Fibroblast of skin of scalp (primary cell): Measurements from ENCODE around the gene PTPRN2.
"Not testable (repeated sequence)": the region's sequence is repeated elsewhere in the genome, so short reads cannot be mapped to it uniquely, and the experiment has no call there.

Experiments used
- DNase-seq: peaks from one replicate; pipeline ENCODE4 v3.0.0-alpha.2; 2013

The PTPRN2 gene

GRCh38 chr7:157498657-157499056 lies 1089.0 kb downstream of the PTPRN2 start:
- no peak for DNase-seq

DNA sequence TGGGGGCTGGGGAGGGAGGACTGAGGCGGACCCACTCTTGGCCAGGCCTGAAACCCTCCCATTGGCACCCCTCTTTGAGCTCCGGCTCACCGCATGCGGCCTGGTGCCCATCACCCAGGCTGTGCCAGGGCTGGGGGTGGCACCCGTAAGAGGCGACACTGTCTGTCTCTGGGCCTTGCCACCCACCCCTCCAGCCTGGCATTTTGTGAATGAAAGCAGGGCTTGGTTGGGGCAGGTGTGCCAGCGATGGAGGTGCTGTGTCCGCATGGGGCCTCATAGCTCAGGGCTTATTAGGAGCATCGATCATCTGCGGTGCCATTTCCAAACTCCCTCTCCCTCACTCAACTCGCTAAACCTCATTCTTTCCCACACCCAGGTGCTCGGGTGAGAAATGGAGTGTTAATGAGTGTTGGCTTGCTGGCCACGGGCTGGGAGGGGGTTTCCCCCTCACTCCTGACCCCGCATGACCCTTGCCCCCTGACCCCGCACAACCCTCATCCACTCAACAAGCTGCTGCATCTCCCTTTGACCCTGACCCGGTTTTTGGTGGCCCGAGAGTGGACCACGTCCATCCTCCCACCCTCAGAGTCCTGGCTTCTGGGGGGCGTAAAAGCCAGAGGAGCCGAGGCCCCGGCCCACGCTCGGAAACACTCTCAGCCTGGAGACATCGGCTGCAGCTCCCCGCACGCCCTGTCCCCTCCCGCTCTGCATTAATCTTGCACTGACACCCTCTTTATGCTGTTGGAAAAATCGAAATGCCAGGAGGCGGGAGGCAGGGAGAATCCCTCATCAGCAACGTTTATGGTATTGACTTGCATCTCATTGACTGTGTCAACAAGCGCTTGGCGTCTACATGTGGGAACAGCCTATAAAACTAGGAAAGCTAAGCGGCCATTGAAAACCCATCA lies 1089.6 kb downstream of the PTPRN2 start:
- no peak for DNase-seq

DNA sequence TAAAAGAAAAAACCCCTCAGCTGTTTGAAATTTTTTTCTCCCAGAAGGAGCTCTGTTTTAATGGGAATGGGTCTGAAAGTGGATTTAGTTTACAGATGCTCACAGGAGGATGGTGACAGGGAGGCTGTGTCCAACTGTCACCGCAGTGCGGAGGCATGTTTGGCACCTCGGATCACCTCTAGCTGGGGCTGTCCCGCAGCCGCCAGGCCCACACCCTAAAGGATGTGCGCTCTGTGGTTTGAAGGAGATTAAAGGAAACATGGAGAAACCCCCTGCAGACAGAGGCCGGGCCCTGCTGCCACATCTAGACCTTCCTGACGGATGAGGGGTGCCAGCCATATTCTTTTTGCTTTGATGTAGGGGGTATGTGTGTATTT lies 1090.3 kb downstream of the PTPRN2 start:
- no peak for DNase-seq

- DNase-seq: no peak
Observed at GRCh38 chr7:157496416-157497275, 1091.0 kb downstream of the PTPRN2 start.

DNA sequence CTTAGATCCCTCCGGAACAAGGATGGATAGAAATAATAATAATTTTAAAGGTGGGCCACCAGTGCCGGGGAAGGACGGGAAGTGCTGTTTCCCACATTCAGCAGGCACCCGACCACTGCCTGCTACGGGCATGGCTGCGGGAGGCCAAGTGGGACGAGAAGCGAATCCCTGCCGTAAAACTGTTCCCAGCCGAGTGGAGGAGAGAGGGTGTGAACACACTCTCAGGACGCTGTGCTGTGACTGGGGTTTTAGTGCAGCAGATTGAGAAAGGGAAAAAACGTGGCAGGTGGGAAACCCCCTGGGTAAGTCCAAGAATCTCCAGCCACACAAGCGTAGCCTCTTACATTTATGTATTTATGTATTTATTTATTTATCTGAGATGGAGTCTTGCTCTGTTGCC lies 1092.0 kb downstream of the PTPRN2 start:
- DNase-seq: no peak

DNA sequence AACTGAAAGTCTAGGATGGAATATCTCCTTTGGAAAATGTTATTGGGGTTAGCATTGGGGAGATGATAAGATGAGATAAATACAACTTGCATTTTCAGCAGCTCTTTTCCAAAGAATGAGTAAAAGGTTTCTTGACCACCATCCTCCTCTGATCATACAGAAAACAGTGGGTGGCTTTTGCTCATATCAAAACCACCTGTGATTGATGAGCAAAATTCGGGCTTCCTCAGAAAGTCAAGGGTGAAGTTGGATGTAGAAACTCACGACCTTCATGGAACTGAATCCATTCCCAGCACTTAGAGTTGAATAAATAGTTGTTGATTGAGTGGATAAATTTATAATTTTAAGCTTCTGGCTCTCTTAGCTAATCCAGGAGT lies 1092.5 kb downstream of the PTPRN2 start:
- no peak for DNase-seq

GRCh38 chr7:157494506-157495176 lies 1093.0 kb downstream of the PTPRN2 start:
- no peak for DNase-seq

- no peak for DNase-seq
Observed at GRCh38 chr7:157493776-157494175, 1093.8 kb downstream of the PTPRN2 start.

GRCh38 chr7:157493017-157493416 lies 1094.6 kb downstream of the PTPRN2 start:
- no peak for DNase-seq

- DNase-seq: peak; percentile 66
Observed at GRCh38 chr7:157490465-157490912, 1097.1 kb downstream of the PTPRN2 start.

DNA sequence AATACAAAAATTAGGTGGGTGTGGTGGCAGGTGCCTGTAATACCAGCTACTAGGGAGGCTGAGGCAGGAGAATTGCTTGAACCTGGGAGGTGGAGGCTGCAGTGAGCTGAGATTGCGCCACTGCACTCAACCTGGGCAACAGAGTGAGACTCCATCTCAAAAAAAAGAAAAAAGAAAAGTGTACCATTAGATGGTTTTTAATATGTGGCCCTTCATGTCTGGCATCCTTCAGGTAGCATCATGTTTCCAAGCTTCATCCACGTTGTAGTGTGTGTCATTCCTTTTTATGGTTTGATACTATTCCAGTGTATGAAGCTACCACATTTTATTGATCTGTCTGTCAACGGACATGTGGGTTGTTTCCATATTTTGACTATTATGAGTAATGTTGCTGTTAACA lies 1097.8 kb downstream of the PTPRN2 start:
- not testable (repeated sequence) for DNase-seq
